Effector CD8-positive, alpha-beta T cell (primary cell): Measurements from ENCODE around the gene IQSEC3.
"Not testable (repeated sequence)": the region's sequence is repeated elsewhere in the genome, so short reads cannot be mapped to it uniquely, and the experiment has no call there.

Source experiments
- DNase-seq: peaks from one replicate; lab custom pipeline; 2025; lab: John Stamatoyannopoulos, UW

IQSEC3 gene

GRCh38 chr12:52902-53734 is 13.4 kb upstream of the IQSEC3 start:
- not testable (repeated sequence) for DNase-seq

GRCh38 chr12:53735-54730 is 12.5 kb upstream of the IQSEC3 start:
- DNase-seq: no peak

GRCh38 chr12:54750-55535 is 11.6 kb upstream of the IQSEC3 start:
- DNase-seq: no peak

- DNase-seq: no peak
Measured at GRCh38 chr12:56683-57346, 9.8 kb upstream of the IQSEC3 start.

GRCh38 chr12:57539-57938 is 9.0 kb upstream of the IQSEC3 start:
- DNase-seq: no peak

- no peak for DNase-seq
Measured at GRCh38 chr12:58832-59231, 7.7 kb upstream of the IQSEC3 start.

GRCh38 chr12:61845-62244 is 4.7 kb upstream of the IQSEC3 start:
- not testable (repeated sequence) for DNase-seq

- DNase-seq: not testable (repeated sequence)
Measured at GRCh38 chr12:65491-66063, 990 bp upstream of the IQSEC3 start.

- not testable (repeated sequence) for DNase-seq
Measured at GRCh38 chr12:66782-67504, 376 bp downstream of the IQSEC3 start.

- not testable (repeated sequence) for DNase-seq
Measured at GRCh38 chr12:69677-70076, 3.1 kb downstream of the IQSEC3 start.

GRCh38 chr12:70541-70940 is 4.0 kb downstream of the IQSEC3 start:
- not testable (repeated sequence) for DNase-seq

GRCh38 chr12:72018-72417 is 5.5 kb downstream of the IQSEC3 start:
- DNase-seq: not testable (repeated sequence)

GRCh38 chr12:74420-75190 is 8.0 kb downstream of the IQSEC3 start:
- DNase-seq: not testable (repeated sequence)

- not testable (repeated sequence) for DNase-seq
Measured at GRCh38 chr12:75541-75940, 9.0 kb downstream of the IQSEC3 start.

GRCh38 chr12:76102-76501 is 9.5 kb downstream of the IQSEC3 start:
- DNase-seq: not testable (repeated sequence)

- not testable (repeated sequence) for DNase-seq
Measured at GRCh38 chr12:76551-76950, 10.0 kb downstream of the IQSEC3 start.

- DNase-seq: not testable (repeated sequence)
Measured at GRCh38 chr12:77101-77719, 10.6 kb downstream of the IQSEC3 start.

- not testable (repeated sequence) for DNase-seq
Measured at GRCh38 chr12:77769-78383, 11.3 kb downstream of the IQSEC3 start.
